Epidermal melanocyte (primary cell): ENCODE data around the gene ASPDH.
"Not testable (repeated sequence)": the region's sequence is repeated elsewhere in the genome, so short reads cannot be mapped to it uniquely, and the experiment has no call there.

ENCODE experiments used
- DNase-seq: peaks from one replicate; pipeline ENCODE4 v3.0.0; 2011; ENCODE audit warnings: low spot score; ENCODE audit not compliant: insufficient read length

The ASPDH gene

GRCh38 chr19:50548191-50549058, 34.7 kb upstream of the ASPDH start:
- DNase-seq = no peak

GRCh38 chr19:50547385-50548190, 33.9 kb upstream of the ASPDH start:
- no peak for DNase-seq

GRCh38 chr19:50546527-50547221, 33.0 kb upstream of the ASPDH start:
- DNase-seq = no peak

- no peak for DNase-seq
Observed at GRCh38 chr19:50542943-50543342, 29.2 kb upstream of the ASPDH start.

GRCh38 chr19:50537769-50538230, 24.1 kb upstream of the ASPDH start:
- DNase-seq = peak; percentile 59

- DNase-seq = no peak
Observed at GRCh38 chr19:50537306-50537685, 23.6 kb upstream of the ASPDH start.

GRCh38 chr19:50536662-50537305, 23.1 kb upstream of the ASPDH start:
- no peak for DNase-seq

- no peak for DNase-seq
Observed at GRCh38 chr19:50535672-50536187, 22.0 kb upstream of the ASPDH start.

GRCh38 chr19:50534478-50534877, 20.8 kb upstream of the ASPDH start:
- no peak for DNase-seq

- DNase-seq = no peak
Observed at GRCh38 chr19:50532952-50533351, 19.2 kb upstream of the ASPDH start.

- no peak for DNase-seq
Observed at GRCh38 chr19:50531171-50531612, 17.5 kb upstream of the ASPDH start.

GRCh38 chr19:50528052-50528451, 14.3 kb upstream of the ASPDH start:
- not testable (repeated sequence) for DNase-seq

GRCh38 chr19:50522881-50523280, 9.2 kb upstream of the ASPDH start:
- DNase-seq = no peak

GRCh38 chr19:50520822-50521465, 7.2 kb upstream of the ASPDH start:
- DNase-seq = no peak

- DNase-seq = no peak
Observed at GRCh38 chr19:50519006-50519575, 5.4 kb upstream of the ASPDH start.

GRCh38 chr19:50518091-50519005, 4.6 kb upstream of the ASPDH start:
- DNase-seq = no peak

GRCh38 chr19:50517704-50518075, 4.0 kb upstream of the ASPDH start:
- DNase-seq = no peak

GRCh38 chr19:50516964-50517703, 3.4 kb upstream of the ASPDH start:
- DNase-seq = no peak
